22Rv1 (cell line): Measurements from ENCODE around the gene MYORG.
"Not testable (repeated sequence)": the region's sequence is repeated elsewhere in the genome, so short reads cannot be mapped to it uniquely, and the experiment has no call there.

ENCODE experiments used
- H3K27ac ChIP-seq: fragments of 450-650 bp; 2 replicates; pipeline ENCODE4 v1.5.1; 2017
- ZFX ChIP-seq: fragments of 450-650 bp; IDR thresholded peaks from 2 replicates; pipeline ENCODE4 v1.6.1; 2017; ENCODE audit warnings: antibody characterized with exemption, borderline replicate concordance
- TF ChIP-seq, protein P1 (sequence below): fragments of 450-650 bp; IDR thresholded peaks from 2 replicates; pipeline ENCODE4 v1.5.1; 2017; ENCODE audit warnings: mild to moderate bottlenecking

The MYORG gene

DNA sequence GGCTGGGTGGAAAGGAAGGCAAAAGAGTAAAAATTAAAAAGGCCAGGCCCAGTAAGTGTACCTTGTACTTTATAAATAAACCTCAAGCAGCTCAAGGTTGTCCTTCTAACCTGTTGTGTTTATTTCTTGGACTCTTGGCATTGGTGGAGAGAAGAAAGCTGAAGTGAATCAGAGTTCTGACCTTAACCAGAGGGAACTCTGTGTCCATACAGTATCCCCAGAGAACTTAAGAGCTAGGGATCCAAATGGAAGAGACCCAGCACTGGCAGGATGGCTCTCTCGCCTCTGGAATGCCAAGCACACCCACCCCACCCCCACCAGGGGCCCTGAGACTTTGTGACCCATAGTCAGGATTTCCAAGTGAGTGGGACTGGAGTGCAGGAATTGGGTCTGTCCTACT, 33.1 kb downstream of the MYORG start:
- no peak overlapping the region for H3K27ac ChIP-seq
- TF ChIP-seq ZFX: no peak
- TF ChIP-seq, protein P1, sequence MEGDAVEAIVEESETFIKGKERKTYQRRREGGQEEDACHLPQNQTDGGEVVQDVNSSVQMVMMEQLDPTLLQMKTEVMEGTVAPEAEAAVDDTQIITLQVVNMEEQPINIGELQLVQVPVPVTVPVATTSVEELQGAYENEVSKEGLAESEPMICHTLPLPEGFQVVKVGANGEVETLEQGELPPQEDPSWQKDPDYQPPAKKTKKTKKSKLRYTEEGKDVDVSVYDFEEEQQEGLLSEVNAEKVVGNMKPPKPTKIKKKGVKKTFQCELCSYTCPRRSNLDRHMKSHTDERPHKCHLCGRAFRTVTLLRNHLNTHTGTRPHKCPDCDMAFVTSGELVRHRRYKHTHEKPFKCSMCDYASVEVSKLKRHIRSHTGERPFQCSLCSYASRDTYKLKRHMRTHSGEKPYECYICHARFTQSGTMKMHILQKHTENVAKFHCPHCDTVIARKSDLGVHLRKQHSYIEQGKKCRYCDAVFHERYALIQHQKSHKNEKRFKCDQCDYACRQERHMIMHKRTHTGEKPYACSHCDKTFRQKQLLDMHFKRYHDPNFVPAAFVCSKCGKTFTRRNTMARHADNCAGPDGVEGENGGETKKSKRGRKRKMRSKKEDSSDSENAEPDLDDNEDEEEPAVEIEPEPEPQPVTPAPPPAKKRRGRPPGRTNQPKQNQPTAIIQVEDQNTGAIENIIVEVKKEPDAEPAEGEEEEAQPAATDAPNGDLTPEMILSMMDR: no peak

DNA sequence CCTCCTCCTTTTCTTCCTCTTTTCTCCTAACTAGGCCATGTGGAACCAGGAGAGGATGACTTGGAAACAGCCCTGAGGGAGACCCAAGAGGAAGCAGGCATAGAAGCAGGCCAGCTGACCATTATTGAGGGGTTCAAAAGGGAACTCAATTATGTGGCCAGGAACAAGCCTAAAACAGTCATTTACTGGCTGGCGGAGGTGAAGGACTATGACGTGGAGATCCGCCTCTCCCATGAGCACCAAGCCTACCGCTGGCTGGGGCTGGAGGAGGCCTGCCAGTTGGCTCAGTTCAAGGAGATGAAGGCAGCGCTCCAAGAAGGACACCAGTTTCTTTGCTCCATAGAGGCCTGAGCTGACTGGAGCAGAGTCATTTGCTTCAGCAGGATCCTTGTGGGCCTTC, 33.6 kb downstream of the MYORG start:
- H3K27ac ChIP-seq: no peak overlapping the region
- TF ChIP-seq, protein P1: no peak
- TF ChIP-seq ZFX: no peak

DNA sequence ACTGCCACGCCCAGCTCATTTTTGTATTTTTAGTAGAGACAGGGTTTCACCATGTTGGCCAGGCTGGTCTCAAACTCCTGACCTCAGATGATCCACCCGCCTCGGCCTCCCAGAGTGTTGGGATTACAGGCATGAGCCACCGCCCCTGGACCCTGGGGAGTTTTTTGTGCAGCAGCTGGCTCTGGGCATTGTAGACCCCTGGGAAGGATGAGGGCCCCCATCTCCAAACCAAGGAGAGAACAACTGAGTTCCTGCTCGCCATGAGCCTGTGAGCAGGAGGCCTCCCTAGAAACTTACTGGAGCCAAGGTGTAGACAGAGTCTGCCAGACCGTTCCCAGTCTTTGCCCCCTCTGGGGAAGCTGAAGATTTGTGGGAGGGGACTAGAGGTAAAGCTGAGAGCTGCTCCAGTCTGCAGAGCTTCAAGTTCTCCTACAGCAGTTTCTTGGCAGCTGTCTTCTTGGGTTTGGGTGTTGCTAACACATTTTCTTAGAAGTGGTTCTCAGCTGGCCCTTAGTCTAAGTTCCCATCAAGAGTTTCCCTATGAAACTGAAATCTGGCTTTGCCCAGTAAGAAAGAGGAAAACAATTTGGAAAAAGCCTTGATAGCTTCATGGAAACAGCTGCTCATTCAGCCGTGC, 34.9 kb downstream of the MYORG start:
- TF ChIP-seq, protein P1: no peak
- no peak for TF ChIP-seq ZFX
- H3K27ac ChIP-seq: no peak overlapping the region

DNA sequence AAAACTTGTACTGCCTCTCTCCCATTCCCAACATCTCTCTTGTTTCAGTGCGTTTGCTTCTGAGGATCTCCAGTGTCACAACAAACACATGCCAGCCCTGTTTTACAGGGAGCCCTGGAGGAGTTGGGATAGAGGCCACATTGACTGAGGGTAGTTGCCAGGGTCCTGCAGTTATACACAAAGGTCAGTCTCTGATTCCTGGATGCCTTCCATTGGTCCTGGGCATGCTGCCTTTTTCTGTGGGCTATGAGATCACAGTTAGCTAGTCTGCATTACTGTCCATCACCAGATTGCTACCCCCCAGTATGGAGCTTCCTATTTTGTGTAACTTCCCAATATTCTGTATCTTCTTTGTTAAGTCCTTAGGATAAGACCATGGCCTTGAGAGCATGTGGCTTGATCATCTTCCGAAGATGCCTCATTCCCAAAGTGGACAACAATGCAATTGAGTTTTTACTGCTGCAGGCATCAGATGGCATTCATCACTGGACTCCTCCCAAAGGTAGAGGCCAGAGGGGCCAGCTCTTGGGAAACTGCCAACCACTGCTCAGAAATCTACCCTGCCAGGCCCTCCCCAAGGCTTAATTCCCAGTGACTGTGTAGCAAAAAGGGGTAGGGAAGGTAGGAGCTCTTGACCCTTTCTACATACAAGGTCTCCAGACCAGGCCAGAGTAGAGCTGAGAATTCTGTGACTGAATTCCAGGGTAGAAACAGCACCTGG, 37.9 kb downstream of the MYORG start:
- H3K27ac ChIP-seq: no peak overlapping the region
- TF ChIP-seq ZFX: no peak
- TF ChIP-seq, protein P1: no peak

DNA sequence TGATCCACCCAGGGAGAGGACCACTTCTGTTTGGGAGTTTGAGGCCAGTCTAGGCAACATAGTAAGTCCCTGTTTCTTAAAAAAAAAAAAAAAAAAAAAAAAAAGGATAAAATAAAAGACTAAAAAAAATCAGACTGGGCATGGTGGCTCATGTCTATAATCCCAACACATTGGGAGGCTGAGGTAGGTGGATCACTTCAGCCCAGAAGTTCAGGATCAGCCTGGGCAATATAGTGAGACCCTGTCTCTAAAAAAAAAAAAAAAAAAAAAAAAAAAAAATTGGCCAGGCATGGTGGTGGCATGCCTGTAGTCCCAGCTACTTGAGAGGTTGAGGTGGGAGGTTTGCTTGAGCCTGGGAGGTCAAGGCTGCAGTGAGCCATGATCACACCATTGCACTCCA, 38.6 kb downstream of the MYORG start:
- not testable (repeated sequence) for H3K27ac ChIP-seq

DNA sequence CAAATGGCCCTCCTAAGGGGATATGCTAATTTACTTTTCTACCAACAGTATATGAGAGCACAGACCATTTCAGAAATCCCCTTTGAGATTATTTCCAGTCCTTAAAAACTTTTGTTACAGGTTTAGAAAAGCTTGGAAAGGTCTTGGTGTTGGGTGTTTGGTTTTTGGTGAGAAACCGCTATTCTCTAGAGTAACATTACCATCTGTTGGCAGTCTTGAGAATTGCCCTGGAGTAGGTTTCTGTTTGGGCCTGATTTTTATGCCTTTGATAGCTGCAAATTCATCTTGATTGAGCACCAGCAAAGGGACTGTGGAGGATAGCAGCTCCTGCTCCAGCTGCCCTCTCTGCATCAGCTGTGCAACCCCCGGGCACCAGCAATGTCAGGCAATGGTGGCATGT, 39.3 kb downstream of the MYORG start:
- no peak overlapping the region for H3K27ac ChIP-seq
- TF ChIP-seq, protein P1: no peak
- no peak for TF ChIP-seq ZFX

DNA sequence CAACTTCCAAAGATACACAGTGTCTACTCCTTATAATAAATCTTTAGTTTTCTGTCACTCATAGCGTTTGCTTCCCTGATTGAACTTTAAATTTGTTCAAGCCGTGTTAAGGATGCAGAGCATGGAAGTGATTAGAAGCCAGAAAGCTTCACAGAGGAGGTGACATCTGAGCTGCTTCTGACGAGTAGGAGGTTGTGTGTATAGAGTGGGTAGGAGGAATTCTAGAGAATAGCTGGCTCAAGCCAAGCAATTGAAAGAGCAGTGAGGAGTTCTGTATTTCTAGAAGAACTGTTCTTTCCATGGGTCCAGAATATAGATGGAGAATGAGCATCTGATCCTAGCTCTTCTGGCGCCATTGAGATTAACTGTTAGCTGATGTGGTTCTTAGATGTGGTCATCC, 41.3 kb downstream of the MYORG start:
- H3K27ac ChIP-seq: no peak overlapping the region
- TF ChIP-seq, protein P1: no peak
- no peak for TF ChIP-seq ZFX
